GM04503 (cell line): ENCODE results near the gene CCDC12.

ENCODE experiments used
- DNase-seq: peaks from one replicate; pipeline ENCODE4 v3.0.0-alpha.2; 2012; ENCODE audit warnings: low read depth

Gene CCDC12

DNA sequence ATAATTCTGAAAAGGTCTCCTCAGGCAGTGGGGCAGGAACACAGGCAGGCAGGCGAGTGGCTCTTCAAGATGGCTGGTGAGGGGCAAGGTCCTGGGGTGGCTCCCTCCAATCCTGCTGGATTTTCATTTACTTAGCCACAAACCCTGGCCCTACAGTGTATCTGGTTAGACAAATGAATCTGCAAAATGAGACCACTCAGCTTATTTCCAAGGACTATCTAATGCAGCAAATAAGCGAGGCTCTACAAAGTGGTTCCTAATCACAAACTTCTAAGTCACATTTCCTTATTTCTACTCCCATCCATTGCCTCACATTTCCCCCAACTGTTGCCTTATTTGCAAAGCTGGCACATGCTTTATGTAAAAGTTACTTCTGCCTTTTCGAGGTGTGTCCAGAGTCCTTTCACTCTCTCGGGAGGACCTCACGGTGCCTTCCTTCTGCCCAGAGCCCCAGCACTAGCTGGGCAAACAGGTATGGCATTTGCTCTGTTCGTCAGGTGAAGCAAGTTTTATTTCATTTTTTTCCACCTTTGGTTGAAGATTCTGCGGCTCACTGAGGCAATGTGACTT lies 40.5 kb downstream of the CCDC12 start:
- no peak for DNase-seq

DNA sequence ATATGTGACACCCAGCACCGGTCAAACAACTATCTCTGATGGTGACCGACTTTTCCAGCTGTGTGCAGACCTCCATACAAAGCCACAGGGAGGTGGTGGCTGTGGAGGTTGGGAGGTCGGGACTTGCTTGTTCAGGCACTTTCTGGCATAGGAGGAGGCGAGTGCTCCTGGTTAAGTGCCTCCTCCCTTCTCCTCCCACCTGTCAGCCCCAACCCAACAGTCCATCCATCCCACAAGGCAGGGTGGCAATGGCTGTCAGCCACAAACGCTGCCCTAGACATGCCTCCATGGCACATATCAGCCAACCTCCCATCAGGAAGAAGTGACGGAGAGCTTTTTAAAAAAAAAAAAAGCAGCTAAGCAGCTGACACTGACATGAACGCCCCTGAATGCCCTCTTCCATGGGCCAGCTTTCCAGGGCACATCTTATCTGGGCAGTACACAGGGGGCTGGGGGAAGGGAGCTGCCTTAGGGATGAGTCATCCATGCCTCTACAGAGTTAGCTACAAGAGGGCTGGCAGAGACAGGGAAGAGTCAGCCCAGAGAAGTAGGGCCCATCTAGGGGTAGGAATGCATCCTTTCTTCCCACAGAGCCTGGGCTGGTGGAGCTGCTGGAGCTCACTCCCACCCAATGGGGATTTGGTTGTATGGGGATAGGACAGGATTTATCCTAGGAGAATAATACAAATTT lies 41.2 kb downstream of the CCDC12 start:
- peak; percentile 86 for DNase-seq

DNA sequence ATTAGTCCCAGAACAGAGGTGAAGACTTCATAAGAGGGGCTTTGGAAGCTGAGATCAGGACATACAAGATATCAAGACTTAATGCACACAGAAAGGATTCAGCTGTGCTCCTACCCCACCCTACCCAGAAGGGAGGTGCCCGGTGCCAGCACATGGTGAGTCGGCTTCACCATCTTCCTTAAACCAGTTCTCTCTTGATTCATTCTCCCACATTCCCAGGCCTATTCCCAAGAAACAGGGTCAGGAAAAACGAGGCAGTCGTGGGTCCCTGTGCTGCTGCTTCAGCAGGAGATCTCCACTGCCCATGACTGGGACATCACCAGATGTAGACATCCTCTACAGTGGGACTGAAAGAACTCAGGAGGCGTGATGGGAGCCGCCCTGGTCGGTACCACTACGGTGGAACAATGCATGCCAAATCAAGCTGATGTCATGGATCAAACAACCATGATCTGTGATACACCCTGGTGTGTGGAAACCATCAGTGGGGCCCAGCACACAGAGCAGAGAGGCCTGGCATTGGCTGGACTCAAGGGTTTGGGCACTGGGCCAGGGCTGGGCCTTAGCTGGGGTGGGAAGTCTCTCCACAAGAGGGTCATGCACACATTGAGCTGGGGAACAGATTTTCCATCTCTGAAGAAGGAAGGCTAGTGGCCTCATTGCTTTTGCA lies 41.9 kb downstream of the CCDC12 start:
- DNase-seq: no peak

DNA sequence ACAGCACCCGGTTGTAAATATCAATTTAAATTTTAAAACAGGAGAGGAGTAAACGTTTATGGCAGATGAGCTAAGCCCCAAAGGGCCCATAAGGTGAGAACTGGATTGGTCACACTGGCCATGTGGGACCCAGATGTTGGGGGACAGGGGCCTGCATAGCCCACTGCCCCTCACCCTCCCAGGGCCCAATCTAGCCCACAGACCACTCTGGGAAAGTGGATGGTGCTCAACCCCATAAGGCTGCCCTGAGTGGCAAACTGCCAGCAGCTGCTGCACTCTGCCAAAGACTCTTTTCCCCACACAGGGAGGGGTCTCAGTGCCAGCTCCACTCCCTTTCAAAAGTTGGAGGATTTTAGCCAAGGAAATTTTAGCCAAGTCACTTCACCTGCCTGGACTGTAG lies 42.5 kb downstream of the CCDC12 start:
- DNase-seq: no peak

DNA sequence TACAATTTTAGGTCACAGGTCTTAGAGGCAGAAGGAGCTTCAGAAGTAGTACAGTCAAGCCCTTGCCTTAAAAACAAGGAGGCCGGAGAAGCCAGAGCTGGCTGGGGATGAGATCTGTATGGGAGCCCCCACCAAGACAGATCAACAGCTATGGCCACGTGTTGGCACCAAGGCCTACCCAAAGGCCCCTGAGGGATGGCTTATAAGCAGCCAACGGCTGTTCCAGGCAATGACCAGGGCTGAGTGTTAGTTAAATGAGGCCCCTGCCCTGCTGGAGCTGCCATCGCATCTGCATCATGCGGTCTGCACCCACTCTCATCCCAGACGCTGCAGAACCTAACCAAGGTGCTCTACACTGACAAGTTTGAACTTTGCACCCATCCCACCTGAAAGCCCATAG lies 43.3 kb downstream of the CCDC12 start:
- no peak for DNase-seq

DNA sequence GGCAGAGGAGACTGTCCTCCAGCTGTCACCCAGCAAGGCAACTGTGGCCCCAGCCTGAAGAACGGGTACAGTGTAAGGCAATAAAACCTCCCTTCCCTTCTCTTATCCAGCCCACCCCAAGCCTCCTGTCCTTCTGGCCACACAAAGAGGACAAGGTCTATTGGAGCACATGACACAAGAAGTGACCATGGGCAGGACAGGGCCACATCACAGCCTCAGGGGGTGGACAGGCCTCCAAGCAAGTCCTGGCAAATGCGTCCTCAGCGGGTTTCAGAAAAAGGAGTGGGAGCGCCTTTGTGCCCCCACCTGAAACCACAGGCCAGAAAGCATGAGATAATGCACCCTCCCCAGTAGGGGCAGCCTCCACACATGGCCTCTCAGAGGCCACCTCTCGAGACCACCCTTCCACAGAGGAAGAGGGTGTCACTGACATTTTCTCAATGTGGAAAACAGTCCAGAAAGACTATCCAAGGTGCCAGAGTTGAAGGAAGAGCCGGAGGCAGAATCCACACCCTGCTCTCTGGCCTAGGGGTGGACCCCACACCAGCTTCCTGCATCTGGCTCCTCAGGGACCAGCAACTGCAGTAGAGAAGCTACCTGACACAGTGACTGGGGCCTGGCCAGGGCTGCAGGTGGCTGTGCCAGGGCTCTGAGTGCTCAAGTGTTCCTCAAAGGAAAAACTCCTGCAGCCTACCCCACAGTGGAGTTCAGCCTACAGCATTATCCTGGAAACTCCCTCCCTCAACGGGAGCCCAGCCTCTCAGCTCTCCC lies 43.9 kb downstream of the CCDC12 start:
- no peak for DNase-seq

DNA sequence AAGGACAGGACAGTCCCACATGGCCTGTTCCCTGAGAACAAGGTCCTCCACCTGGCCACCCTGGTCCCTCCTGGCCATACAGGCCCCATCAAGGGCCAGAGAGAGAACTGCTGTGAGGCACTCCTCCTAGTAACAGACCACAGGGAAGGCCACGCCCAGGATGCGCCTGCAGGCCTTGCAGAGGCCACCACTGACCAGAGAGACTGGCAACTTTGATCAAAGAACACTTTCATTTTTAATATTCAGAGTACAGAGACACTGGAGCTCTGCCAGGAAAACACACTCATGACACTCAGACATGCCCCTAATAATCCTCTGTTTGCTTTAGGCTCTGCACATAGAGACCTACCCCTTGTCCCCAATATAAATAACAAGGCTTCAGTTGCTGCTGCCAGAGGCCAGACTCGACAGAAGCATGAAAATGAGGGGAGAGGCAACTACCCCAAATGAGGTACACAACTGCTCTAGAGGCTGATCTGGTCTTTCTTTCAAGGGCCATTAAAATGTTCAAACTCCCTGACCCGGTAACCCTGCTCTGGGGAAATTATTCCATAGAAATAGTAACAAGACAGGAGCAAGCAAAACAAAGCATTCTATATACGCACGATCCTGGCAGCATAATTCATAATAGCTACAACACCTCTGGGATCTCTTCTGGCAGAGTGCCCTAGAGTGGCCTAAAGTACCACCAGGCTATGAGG lies 44.8 kb downstream of the CCDC12 start:
- DNase-seq: no peak

DNA sequence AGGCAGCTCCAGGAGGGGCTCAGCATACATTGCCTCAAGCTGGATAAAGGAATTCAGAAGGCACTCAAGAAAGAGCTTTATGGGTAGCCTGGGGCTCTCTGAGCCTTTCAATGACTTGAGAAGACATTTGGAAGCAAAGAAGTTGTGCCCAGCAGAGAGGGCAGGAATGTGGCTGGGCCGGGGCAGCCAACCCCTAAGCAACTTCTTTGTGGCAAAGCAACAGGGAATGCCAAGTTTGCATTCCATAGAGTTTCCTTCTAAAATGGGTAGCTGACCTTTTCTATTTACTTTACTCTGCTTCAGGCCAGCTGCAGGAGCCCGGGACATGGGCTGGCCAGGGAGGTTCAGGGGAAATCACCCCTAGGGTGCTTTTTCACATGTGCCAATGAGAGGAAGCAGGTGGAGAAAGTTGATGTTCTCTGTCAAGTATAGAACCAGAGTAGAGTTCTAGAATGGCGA lies 45.6 kb downstream of the CCDC12 start:
- DNase-seq: no peak

DNA sequence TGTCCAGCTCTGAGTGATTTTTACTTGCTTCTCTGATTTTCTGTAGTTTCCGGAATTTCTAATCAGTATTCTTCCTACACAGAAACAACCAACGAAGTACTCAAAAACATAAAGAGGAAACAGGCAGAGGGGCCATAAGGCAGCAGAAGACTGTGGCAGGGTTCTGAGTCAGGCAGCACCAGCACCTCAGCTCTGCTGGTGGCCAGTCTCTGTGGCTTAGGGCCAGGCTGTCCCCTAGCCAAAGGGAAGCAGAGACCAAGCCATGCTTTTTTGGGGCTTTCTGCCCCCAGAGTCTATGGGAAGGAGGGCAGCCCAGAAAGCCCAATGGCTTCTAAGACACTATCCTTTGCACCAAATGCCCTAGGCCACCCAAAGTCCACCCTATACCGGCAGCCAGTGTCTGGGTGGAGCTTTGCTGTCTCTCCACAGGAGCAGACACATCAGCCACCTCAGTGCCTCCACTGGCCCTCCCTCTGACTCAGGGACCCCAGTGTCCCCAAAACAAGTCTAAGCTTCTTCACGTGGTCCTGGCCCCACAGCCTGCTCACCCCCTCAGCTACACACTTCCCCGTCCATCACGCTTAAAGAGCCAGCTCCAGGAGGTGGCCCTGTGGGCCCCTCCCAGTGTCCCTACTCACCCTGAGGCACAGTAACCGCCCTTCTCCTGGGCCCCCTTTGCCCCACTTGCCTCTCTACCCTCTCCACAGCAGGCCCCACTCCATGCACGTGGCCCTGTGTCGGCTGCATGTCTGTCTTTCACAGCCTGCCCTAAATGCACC lies 46.2 kb downstream of the CCDC12 start:
- DNase-seq: no peak

DNA sequence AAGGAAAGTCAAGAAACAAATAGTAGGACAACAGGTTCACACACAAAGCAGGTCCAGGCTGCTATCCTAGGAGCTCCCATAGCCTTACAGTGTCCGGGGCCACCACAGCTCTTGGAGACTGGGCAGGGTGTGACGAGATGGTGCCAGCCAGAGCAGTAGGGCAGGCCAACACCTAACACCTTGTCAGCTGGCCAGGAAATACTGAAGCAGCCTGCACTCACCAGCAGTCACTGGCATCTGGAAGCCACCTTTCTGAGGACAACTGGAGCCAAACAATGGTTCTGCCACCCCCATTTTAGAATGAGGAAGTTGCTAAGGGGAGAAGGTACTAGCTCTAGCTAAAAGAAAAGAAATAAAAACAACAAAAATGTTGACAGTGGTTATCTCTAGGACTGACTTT lies 47.2 kb downstream of the CCDC12 start:
- no peak for DNase-seq

DNA sequence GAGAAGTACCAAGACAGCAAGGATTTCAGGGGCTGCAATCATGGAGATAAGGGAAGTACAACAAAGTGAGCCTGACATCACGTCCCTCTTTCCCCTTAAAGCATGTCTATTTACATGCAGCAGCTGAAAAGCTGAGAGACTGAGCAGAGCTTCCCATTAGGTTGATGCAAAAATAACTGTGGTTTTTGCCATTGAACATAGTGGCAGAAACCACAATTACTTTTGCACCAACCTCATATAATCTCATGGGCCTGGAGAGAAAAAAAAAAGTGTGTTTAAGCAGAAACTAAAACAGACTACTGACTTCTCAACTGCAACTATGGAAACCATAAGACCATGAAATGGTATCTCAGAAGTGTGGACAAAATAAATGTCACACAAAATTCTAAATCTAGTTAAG lies 48.3 kb downstream of the CCDC12 start:
- no peak for DNase-seq

DNA sequence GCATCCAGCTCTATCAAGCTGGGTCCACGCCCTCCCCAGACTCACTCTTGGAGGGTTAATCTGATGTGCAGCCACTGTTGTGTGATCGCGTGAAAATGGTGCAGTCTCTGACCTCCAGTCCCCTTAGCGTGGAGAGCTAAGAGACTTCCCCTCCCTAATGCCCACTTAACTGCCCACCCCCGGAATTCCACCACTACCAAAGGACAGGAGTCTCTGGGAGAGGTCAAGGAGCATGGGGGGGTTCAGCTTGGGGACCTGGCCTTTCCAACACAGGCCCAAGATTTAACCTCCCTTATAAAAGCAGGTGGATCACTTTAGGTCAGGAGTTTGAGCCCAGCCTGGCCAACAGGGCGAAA lies 48.8 kb downstream of the CCDC12 start:
- no peak for DNase-seq

DNA sequence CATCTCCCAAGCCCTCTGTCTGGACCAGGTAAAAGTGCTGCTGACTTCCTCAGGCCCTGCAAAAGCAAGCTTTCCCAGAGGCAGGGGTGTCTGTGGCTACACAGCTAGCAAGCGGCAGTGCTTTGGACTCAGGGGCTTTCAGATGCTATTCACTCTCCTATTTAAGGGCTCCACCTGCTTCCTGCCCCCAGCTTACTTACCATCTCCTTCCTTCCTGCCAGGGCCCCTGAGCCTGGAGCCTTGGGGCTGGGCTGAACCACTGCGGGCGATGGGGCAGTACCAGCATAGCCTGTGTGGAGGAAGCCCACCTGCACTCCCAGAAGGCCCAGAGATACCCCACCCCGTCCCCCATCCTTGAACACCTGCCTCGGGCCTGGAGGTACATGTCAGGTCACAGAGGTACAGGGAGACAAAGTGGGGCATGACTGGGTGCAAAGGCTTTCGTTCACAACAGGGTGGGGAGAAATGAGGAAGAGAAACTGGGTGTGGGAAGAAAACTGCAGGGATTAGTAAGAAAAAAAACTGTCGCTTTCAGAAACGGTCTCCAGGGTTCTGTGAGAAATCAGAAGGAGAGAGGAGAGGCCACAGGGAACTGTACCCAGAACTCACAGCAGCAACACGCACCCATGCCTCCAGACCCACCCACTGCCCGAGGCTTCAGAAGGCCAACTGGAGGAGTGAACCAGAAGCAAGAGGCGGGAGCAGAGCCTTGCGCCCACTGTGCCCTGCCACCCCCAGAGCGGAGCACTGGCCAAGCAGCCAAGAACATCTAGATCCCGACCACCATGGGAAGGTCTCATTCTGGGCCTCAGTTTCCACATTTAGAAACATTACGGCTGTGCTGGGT lies 49.5 kb downstream of the CCDC12 start:
- DNase-seq: no peak

DNA sequence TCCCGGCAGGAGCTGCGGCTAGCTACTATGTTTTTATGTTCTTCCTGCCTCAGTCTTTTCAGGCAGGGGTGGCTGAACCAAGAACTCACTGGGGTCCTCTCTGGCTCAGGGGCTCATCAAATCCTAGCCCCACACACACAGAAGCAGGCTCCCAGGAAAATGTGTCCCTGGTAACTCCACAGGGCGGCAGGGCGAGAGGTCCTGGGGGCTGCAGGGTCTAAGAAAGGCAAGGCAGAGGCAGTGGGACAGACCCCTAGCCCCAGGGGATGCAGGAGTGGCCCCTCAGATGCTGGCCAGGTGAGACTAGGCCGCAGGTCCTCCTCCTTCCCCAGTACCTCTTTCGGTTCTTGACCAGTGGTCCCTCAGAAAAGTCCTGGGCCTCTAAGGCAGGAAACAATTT lies 50.1 kb downstream of the CCDC12 start:
- DNase-seq: no peak

DNA sequence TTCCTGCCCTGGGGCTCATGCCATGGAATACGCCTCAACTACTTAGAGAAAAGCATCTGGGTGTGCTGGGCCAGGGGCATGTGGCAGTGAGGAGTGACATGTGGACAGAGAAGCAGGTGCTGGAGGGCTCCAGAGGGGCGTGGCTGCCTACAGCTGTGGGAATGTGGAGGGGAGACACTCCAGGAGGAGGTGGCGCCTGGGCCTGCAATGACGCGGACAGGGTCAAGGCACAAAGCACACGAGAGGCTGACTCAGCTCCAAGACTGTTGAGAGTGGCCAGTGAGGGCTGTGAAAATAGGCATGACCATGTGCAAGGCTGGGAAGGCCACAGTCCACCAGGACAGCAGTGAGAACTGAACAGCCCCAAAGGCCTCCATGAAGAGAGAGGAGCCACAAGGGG lies 50.5 kb downstream of the CCDC12 start:
- DNase-seq: no peak

DNA sequence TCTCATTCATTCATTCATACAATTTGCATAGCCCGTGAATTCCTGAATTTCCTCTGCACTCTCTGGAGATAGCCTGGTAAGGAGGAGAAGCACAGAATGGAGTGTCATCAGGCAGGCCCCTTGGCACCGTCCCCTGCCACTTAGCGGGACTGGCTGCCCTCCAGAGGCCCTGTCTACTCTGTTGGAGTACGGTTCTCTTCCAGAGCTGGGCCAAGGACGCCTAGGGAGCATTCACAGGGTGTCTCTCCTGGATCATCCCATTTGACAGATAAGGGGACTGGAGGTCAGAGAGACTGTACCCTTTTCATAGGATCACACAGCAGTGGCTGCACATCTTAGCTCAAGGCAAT lies 51.0 kb downstream of the CCDC12 start:
- no peak for DNase-seq

DNA sequence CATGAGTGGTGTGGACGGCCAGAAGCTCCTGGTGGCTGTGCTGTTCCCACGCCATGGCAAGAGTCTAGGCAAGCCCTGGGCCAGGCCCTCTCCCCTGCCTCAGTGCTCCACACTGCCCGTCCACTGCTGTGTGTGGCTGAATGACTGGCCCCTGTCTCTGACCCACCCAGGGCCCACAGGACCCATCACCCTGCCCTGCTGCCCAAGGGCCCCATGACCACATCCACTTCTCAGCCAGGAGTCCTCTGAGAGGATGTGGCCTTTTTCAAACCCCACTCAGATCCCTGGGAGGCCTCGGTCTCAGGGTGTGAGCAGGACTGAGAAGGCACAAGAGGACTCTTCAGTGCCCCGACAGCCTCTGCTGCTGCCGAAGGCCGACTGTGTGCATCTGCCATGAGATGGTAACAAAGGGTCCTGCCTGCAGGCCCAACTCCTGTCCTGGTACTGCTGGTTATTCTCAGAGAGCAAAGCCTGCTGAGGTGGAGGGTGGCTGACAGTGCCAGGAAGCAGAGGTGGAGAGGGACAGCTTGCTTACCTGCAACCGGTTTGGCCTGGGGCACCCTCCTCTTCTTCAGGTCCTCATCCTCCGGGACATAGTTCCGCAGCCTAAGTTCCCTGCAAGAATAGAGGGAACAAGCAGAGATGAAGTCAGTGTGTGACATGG lies 51.5 kb downstream of the CCDC12 start:
- DNase-seq: no peak

DNA sequence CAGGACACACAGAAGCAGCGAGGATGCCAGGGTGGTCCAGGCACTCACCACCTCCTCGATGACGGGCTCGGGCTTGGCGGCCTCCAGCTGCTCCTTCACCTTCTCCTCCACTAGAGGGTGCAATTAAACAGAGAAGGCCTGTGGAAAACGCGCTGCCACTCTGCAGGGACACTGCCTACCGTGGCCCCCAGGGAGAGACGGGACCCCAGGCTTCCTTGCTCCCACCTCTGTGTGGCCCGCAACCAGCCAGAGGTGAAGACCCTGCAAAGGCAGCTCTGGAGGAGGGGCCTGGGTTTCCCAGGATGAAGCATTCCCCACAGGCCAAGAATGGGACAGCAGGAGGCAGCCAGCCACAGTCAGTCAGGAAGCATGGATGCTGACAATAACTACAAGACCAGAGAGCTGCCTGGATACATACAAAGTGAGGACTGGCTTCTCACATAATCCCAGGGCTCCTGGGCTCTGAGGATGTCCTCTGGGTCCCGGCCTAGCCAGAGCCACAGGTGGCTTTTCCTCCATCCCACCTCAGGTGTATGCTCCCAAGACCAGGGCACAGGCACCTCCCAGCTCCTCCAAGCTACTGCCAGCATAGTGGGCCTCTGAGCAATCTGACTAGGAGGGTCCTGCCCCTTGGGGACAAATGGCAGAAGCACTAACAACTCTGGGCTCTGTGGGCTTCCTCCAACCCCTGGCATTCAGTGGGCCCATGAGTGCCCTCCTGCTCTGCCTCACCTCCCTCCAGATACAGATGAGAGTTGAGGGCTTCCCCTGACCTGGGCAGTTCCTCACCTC lies 52.8 kb downstream of the CCDC12 start:
- no peak for DNase-seq

DNA sequence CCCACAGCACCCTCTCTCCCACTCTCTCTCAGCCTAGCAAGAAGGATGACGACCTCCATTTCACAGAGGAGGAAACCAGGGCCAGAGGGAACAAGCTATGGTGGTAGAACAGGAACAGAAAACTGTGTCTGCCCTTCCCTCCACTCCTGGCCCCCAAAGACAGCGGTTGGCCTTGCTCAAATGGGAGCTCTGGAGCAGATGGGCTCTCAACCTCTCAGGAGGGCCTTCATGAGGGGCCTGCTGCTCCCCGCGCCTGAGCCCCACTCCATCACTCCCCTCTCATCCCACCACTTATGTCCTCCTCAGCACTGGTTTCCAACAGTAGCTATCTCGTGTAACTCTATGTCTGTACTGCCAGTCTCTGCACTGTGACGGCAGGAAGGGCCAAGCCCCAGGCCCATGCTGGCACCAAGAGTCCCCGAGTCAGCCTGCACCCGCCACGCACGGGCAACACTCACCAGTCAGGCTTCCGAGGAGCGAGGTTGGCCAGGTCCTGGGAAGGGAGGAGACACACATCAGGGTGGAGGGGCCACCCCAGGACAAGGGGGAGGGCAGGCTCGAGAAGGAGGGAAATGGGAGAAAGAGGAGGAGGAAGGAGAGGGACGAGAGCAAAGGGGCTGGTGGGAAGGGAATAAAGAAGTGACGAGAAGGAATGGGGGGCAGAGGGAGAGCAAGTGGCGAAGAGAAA lies 53.5 kb downstream of the CCDC12 start:
- no peak for DNase-seq
